T-helper 22 cell (primary cell): ENCODE data around the gene SKOR1.
A peak's percentile ranks its signal among the peaks of the same experiment; 100 is the strongest.

ENCODE experiments used
- DNase-seq: peaks from one replicate; pipeline ENCODE4 v3.0.0-alpha.2; 2020; ENCODE audit warnings: low read depth

Gene SKOR1

DNA sequence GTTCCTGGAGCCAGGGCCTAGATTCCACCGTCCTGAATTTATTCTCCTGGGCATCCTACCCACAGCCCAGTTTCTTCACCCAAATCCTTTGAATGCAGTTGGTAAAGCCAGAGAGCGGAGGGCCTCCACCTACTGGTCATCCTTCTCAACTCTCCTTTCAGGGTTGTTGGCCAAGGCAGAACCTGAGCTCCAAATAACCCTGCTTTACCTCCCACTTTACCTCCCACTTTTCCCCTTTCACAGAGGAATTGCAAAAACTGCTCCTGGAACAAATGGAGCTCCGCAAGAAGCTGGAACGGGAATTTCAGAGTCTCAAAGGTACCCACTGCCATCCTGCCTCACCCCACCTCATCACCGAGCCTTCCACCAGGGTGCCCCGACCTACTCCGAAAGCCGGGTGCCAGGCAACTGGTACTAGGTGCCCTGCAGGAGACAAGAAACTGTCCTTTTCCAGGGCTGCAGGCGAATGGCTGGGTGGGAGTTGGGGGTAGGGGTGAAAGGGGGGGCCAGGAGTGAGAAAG is 6.8 kb downstream of the SKOR1 start:
- DNase-seq: no peak

GRCh38 chr15:67832897-67833709 is 7.8 kb downstream of the SKOR1 start:
- DNase-seq: no peak

DNA sequence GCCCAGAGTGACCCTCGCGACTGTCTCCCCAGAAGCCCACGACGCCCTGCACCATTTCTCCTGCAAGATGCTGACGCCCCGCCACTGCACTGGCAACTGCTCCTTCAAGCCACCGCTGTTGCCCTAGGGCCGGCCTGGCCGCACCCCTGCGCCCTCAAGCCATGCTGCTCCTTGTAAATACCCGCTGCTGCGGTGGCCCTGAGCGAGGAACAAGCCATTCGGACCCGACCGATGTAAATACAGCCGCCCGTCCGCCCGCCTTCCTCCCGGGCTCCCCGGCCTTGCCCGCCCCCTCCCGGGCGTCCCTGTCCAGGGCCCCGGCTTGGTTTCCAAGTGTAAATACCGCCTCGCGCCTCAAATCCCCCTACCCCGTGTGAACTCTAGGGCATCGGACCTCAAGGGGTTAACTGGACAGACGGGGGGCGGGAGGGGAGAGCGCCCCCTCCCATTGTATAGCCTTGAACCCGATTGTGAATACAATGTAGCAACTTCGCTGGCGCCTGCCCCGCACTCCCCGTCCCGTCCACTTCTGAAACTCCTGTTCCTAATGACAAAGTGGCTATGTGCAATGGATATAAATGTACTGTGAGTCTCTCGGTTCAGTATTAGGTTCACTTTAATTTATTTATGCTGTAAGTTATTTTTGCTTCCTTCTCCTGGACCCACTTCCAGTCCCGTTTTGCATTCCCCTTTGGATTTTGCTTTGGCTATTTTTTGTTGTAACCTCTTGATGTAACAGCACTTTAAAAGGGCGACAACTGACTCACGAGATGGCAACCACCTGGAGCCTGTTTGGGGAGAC is 8.6 kb downstream of the SKOR1 start:
- DNase-seq: no peak

GRCh38 chr15:67834581-67835296 is 9.4 kb downstream of the SKOR1 start:
- DNase-seq: no peak

DNA sequence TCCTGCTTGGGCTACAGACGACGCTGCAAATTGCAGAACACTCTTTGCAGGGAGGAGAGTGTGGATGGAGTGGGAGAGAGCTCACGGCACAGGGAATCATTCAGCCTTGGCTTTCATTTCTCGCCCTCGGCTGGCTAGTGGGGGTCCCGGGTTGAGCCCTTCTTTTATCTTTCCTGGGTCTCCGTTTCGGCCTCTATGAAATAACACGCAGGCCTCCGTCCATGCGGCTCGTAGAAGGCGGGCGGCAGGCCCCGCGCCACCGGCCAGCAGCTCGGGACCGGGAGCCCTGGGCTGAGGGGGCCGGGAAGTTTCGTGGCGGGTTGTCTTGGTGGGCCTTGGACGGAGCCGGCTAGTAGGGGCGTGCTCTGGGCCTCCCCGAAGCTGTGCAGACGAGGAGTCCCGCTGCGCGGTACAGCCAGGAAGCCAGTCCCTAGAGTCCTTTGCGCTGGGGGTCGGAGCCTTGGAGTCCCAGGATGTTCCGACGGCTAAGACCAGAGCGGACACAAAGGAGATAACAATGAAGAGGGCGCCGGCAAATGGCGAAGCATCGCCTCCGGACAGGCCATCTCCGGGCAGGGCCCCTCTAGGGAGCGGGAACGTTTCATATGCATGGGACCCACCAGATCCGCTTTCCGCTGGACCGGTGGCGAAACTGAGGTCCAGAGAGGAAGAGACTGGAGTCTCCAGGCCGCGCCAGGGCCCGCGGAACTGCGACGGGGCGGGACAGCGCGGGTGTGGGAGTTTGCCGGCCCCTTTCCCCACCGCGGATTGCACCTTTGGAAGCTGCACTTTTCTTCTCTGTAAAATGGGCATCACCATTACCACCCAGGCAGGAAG is 10.2 kb downstream of the SKOR1 start:
- no peak for DNase-seq

- no peak for DNase-seq
Measured at GRCh38 chr15:67836134-67836455, 10.8 kb downstream of the SKOR1 start.

- no peak for DNase-seq
Measured at GRCh38 chr15:67836477-67836876, 11.2 kb downstream of the SKOR1 start.

DNA sequence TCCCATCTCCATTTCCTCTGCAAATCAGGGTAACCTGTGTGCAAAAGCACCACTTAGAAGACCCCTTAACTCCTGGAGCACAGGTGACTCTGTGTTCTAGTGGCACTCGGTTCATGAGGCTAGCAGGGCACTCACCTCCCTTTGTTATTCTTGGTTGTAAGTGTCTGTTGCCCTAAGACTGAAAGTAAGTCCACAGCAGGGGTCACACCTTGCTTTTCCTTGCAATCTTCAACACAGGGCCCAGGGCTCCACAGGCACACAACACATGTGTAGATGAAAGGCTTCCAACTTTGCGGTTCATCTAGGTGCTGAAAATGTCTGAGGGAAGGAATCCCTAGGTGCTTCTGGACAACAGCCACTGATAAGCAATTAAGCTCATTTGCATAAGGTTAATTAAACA is 11.6 kb downstream of the SKOR1 start:
- no peak for DNase-seq

DNA sequence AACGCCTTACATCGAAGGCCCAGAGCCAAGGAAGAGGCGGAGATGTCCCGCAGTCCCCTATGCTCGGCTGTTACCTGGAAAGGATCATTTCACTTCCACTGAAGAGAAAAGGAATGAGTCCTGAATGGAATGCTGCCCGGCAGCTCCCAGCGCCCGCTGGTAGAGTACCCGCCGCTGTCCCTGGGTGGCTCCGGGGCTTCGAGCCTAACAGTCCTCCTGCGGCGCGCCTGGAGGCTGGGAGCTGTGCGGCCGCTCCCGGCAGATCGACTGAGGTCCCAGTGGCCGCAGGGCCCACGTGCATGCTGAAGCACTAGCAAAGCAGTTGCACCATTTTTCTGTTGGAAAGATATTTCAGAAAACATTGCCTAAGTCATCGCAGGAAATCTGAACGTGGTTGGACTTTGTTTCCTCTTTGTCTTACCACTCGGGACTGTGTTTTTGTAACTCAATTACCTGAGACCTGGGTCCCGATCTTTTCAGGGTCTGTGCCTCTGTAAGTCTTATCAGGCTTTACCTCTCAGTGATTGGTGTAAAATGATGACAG is 13.6 kb downstream of the SKOR1 start:
- no peak for DNase-seq

DNA sequence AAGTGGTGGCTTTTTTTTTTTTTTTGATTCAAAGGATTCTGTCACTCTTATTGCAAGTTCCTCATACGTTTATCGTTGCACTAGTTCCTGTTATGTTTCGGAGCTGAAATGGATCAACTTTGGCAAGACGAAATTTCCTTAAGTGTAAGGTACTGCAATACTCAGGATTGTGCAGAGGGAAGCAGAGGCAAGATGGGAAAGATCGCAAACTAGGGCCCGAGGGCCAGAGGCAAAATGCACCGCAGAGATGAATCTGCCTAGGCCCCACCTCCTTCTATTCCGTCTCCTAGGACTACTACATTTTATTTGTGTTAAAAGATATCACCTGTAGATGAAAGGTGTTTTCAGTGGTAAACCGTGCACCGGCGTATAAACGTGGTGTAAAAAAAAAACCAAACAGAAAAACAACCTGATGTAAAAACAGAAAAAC is 14.2 kb downstream of the SKOR1 start:
- no peak for DNase-seq

DNA sequence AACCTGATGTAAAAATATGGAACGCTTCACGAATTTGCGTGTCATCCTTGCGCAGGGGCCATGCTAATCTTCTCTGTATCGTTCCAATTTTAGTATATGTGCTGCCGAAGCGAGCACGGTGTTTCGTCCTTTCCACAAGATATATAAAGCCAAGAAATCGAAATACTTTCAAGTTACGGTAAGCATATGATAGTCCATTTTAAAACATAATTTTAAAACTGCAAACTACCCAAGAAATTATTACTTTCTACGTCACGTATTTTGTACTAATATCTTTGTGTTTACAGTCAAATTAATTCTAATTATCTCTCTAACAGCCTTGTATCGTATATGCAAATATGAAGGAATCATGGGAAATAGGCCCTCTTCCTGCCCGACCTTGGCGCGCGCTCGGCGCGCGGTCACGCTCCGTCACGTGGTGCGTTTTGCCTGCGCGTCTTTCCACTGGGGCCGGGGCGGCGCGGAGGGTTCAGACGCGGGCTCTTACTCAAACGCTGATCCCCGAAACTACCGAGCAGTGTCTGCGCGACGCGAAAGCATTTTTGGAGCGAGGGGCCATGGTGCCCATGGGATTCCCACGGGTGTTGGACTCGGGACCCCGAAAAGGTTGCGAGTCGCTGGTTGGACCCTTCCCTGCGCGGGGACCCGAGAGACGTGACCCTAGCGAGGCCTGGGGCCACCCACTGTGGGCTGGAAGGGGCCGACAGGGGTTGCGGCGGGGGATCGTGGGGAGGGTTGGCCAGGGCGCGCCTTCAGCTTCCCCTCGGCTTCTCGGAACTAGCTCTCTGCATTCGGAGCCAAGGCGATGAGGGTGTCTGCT is 14.8 kb downstream of the SKOR1 start, which contains the start of gene RNU6-1:
Gene RNU6-1 (minus strand): TSS at position 117 of the 820 bp plus-strand sequence.
- DNase-seq: peak; percentile 91

GRCh38 chr15:67840749-67841512 is 15.6 kb downstream of the SKOR1 start:
- no peak for DNase-seq

DNA sequence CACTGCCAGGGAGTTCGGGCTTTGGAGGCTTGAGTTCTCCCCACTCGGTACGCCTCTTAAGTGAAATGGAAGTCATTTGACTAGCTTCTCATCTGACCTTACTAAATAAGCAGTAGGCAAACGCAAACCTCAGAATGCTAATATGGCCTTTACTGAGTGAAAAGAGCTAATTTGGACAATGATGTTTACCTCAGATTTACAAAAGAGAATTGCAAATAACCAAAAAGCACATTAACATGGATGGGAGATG is 16.1 kb downstream of the SKOR1 start:
- no peak for DNase-seq

DNA sequence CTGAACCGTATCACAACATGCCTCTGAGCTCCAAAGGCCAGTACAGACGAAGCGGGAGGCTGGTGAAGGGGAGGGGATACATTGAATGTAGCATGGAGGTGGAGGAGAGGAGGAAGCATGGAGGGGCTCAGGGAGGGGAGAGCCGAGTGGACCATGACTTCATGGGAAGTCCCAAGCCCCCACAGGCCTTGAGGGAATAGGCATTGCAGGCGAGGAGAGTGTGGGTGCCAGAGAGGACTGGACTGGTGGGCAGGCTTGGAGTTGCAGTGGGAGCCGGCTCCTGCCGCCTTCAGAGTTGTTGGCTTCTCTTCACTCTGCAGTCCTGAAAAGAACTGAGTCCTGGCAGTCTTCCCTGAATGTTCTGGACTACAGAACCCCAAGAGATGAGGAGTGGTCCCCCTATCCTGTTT is 17.8 kb downstream of the SKOR1 start:
- no peak for DNase-seq

DNA sequence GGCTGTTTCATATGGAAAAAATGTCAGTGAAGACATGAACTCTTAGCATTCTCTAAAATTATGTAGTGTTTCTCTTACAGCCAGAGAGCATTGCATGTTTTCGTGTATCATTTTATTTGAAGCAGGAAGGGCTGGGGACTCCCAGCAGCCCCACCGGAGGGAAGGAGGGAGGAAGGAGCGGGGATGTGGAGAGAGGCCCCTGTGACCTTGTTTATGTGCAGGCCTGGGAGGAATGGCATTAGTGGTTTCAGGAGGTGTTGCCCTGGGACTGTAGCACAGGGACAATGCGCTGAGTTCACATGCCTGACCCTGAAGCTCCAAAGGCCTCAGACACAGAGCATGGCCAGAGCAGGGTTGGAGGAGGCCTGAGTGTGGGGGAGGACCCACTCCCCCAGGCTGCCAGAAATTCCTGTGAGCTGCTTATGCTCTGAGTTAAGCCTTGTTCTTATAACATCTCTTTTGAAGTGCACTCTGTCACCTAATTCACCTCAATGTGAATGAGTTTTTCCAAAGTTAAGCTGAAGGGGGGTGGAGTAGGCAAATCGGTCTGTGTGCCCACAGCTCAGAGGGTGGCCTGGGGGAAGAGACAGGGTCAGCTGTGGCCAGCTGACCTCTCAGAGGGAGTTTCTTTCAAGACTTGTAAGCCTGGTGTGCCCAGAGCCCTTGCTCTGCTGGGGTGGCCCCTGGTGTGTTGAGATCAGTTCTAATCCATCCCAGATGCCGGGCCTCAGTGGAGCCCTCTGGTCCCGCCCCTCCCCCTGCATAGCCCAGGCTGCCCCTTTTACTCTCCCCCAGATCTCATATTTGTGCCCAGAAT is 18.5 kb downstream of the SKOR1 start:
- no peak for DNase-seq

DNA sequence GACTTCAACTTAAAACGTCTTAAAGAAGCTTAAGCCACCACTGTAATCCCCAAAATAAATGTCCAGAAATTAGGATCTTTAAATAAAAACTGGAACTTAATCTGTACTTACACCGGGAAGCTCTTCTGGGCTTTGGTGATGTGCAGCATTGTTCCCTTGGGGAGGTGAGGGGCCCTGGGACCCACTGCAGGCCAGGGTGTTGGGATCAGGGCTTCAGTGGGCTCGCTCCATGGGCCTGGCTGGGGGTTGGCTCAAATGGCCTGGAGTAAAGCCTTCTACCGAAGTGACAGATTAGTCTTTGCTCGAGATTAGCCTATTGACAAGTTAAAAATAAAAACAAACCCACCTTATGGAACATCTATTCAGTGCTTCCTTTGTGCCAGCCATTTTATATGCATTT is 20.7 kb downstream of the SKOR1 start:
- no peak for DNase-seq

DNA sequence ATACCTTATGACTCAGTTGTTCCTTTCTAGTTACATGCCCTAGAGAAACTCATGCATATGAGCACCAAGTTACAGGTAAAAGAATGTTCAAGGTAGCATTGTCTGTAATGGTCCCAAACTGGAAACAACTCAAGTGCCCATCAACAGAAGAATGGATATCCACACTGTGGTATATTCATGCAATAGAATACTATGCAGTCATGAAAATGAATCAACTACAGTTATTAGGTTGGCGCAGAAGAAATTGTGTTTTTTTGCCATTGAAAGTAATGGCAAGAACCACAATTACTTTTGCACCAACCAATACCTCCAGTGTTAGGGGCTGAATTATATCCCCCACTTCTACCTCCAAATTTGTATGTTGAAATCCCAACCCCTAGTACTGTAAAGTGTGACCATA is 24.2 kb downstream of the SKOR1 start:
- no peak for DNase-seq

GRCh38 chr15:67850336-67850735 is 25.0 kb downstream of the SKOR1 start:
- DNase-seq: no peak

- DNase-seq: no peak
Measured at GRCh38 chr15:67850994-67851571, 25.8 kb downstream of the SKOR1 start.
